ENCODE data around the gene SLC6A14. TPM values are rescaled to one million over a fixed set of nuclear protein-coding genes. Genes with fewer than 3 reads are reported as not detected.

Gene SLC6A14
- total RNA-seq, 4 donors from 2014 or later: not detected

GRCh38 chrX:116499780-116500179 lies 63.4 kb downstream of the SLC6A14 start:
- DNase-seq (ENCODE audit: low spot score) (no peak), ATAC-seq (ENCODE audit: low FRiP score) (no peak)
- no peak for TF ChIP-seq CTCF (IDR thresholded peaks at IDR 0.05)

Small RNAs within 50 kb of the gene (small RNA-seq; reads per million reads assigned to genes)
- not detected for gene RNU6-154P

Other genes with a start within 250 kb of the SLC6A14 start
- not detected for gene CT83, start 26.4 kb downstream of the SLC6A14 start, total RNA-seq